Thyroid gland (tissue), 4 donors: ENCODE data around the gene ALDH5A1.

ENCODE experiments used
- POLR2A ChIP-seq, 2 donors: fragments of 450-650 bp; IDR thresholded peaks; one replicate each; pipeline ENCODE4 v1.6.1; 2017; ENCODE audit warnings: antibody characterized with exemption in 2 of 2, mild to moderate bottlenecking in 2 of 2, moderate library complexity in 1 of 2
- TF ChIP-seq, protein P1 (sequence below), 6 experiments: fragments of 200-600 bp in 3 of 6; fragments of 450-650 bp in 3 of 6; sonication (generic) in 3 of 6; IDR thresholded peaks; one replicate each; pipeline ENCODE4 v1.5.1; 2016 to 2019; ENCODE audit warnings: antibody characterized with exemption in 6 of 6, mild to moderate bottlenecking in 2 of 6, inconsistent platforms in 1 of 6, moderate library complexity in 1 of 6

DNA sequence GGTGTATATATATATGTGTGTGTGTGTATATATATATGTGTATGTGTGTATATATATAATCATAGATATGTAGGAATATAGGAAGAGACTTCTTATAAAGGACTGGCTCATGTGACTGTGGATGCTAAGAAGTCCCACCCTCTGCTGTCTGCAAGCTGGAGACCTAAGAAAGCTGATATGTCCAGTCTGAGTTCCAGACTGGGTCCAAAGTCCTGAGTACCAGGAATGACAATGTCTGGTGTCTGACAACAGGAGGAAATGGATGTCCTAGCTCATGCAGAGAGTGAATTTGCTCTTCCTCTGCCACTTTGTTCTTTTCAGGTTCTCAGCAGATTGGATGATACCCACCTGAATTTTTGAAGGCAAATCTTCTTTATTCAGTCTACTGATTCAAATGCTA, 7.1 kb downstream of the ALDH5A1 start:
- no peak for TF ChIP-seq POLR2A (IDR thresholded peaks at IDR 0.05)
- TF ChIP-seq, protein P1, sequence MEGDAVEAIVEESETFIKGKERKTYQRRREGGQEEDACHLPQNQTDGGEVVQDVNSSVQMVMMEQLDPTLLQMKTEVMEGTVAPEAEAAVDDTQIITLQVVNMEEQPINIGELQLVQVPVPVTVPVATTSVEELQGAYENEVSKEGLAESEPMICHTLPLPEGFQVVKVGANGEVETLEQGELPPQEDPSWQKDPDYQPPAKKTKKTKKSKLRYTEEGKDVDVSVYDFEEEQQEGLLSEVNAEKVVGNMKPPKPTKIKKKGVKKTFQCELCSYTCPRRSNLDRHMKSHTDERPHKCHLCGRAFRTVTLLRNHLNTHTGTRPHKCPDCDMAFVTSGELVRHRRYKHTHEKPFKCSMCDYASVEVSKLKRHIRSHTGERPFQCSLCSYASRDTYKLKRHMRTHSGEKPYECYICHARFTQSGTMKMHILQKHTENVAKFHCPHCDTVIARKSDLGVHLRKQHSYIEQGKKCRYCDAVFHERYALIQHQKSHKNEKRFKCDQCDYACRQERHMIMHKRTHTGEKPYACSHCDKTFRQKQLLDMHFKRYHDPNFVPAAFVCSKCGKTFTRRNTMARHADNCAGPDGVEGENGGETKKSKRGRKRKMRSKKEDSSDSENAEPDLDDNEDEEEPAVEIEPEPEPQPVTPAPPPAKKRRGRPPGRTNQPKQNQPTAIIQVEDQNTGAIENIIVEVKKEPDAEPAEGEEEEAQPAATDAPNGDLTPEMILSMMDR (IDR thresholded peaks at IDR 0.05) = no peak
